Suprapubic skin (tissue), 4 donors: ENCODE data around the gene CC2D2A.

Experiments
- EP300 ChIP-seq: sonication (generic); formaldehyde crosslinking; IDR thresholded peaks from one replicate; pipeline ENCODE4 v1.6.1; 2017; ENCODE audit warnings: antibody characterized with exemption
- POLR2AphosphoS5 ChIP-seq, 3 donors: sonication (generic); formaldehyde crosslinking; IDR thresholded peaks; one replicate each; pipeline ENCODE4 v1.6.1; 2017; ENCODE audit warnings: antibody characterized with exemption in 3 of 3
- TF ChIP-seq, protein P1 (sequence below), 2 donors: fragments of 200-600 bp in 1 of 2; fragments of 450-650 bp in 1 of 2; sonication (generic) in 1 of 2; IDR thresholded peaks; one replicate each; pipeline ENCODE4 v1.5.1; 2016 to 2019; ENCODE audit warnings: antibody characterized with exemption in 2 of 2, mild to moderate bottlenecking in 1 of 2, moderate library complexity in 1 of 2

DNA sequence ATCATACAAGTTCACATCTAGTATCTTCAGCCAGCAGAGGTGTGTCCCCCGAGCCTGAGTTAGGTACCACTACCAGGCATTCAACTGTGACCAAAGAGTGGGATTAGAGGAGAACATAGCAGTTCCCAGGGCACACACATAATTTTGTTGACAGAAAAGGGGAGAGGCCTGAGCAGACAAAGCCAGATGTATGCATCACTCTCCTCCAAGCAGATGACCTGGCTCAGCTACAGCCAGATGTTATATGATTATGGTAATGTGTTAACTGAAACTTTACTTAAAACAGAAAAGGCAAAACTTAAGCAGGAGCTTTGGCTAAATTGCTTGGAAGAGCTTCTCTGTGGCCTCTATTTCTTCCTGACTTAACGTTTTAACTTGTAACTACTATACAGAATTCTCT is 88.9 kb downstream of the CC2D2A start:
- TF ChIP-seq, protein P1, sequence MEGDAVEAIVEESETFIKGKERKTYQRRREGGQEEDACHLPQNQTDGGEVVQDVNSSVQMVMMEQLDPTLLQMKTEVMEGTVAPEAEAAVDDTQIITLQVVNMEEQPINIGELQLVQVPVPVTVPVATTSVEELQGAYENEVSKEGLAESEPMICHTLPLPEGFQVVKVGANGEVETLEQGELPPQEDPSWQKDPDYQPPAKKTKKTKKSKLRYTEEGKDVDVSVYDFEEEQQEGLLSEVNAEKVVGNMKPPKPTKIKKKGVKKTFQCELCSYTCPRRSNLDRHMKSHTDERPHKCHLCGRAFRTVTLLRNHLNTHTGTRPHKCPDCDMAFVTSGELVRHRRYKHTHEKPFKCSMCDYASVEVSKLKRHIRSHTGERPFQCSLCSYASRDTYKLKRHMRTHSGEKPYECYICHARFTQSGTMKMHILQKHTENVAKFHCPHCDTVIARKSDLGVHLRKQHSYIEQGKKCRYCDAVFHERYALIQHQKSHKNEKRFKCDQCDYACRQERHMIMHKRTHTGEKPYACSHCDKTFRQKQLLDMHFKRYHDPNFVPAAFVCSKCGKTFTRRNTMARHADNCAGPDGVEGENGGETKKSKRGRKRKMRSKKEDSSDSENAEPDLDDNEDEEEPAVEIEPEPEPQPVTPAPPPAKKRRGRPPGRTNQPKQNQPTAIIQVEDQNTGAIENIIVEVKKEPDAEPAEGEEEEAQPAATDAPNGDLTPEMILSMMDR (IDR thresholded peaks at IDR 0.05): no peak
- TF ChIP-seq POLR2AphosphoS5 (IDR thresholded peaks at IDR 0.05): no peak
- TF ChIP-seq EP300: no peak
